GM19239 (cell line): ENCODE measurements around the gene ZFPM1.

Source experiments
- DNase-seq: peaks from one replicate; pipeline ENCODE4 v3.0.0; 2011; ENCODE audit warnings: low spot score; ENCODE audit not compliant: insufficient read length
- FAIRE-seq: peaks from 2 replicates; lab custom pipeline; 2011; peaks lifted over from hg19 to GRCh38; lab: Jason Lieb, UNC

The ZFPM1 gene

GRCh38 chr16:88533381-88533917, 80.4 kb downstream of the ZFPM1 start:
- DNase-seq (no peak), FAIRE-seq (no peak)

DNA sequence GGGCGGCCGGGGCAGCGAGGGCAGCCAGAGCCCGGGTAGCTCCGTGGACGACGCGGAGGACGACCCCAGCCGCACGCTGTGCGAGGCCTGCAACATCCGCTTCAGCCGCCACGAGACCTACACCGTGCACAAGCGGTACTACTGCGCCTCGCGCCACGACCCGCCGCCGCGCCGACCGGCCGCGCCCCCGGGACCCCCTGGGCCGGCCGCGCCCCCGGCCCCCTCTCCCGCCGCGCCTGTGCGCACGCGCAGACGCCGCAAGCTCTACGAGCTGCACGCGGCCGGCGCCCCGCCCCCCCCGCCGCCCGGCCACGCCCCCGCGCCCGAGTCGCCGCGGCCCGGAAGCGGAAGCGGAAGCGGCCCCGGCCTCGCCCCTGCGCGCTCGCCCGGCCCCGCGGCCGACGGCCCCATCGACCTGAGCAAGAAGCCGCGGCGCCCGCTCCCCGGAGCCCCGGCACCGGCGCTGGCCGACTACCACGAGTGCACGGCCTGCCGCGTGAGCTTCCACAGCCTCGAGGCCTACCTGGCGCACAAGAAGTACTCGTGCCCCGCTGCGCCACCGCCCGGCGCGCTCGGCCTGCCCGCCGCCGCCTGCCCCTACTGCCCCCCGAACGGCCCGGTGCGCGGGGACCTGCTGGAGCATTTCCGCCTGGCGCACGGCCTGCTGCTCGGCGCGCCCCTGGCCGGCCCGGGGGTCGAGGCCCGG, 81.0 kb downstream of the ZFPM1 start:
- DNase-seq (peak; percentile 100), FAIRE-seq (peak; percentile 63)

GRCh38 chr16:88534638-88535190, 81.6 kb downstream of the ZFPM1 start:
- FAIRE-seq = no peak
- peak; percentile 74 for DNase-seq

GRCh38 chr16:88535191-88535856, 82.2 kb downstream of the ZFPM1 start:
- DNase-seq (no peak), FAIRE-seq (no peak)

DNA sequence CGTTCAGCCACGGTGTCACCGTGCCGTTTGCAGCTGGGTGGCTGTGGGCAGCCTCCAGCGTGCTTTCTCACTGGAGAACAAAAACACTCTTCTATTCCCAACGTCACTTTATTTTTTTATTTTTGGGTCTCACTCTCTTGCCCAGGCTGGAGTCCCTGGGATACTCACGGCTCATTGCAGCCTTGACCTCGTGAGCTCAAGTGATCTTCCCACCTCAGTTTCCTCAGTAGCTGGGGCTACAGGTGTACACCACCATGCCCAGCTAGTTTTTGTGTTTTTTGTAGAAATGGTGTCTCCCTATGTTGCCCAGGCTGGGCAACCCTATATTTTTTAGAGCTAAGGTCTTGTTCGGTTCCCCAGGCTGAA, 82.8 kb downstream of the ZFPM1 start:
- FAIRE-seq (no peak), DNase-seq (no peak)

GRCh38 chr16:88536510-88536909, 83.4 kb downstream of the ZFPM1 start:
- no peak for DNase-seq
- no peak for FAIRE-seq

GRCh38 chr16:88536971-88537751, 84.1 kb downstream of the ZFPM1 start:
- no peak for DNase-seq
- FAIRE-seq = no peak

DNA sequence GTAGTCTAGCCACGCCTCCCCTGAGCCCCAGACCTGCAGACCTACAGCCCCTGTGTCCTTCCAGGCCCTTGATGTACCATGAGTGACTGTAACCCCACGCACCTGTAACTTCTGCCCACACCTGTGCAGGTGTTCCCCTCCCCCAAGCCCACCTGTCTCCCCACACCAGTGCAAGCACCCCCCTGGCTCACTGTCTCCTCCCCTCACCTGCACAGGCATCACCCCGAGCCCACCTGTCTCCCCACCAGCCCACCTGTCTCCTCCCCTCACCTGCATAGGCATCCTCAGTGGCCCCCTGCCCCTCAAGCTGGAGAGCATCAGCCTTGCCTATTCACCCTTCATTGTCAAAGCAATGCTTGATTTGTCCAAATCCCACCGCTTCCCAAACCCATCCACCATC, 84.8 kb downstream of the ZFPM1 start:
- DNase-seq = no peak
- FAIRE-seq = no peak

GRCh38 chr16:88538366-88539060, 85.4 kb downstream of the ZFPM1 start:
- FAIRE-seq (no peak), DNase-seq (no peak)

DNA sequence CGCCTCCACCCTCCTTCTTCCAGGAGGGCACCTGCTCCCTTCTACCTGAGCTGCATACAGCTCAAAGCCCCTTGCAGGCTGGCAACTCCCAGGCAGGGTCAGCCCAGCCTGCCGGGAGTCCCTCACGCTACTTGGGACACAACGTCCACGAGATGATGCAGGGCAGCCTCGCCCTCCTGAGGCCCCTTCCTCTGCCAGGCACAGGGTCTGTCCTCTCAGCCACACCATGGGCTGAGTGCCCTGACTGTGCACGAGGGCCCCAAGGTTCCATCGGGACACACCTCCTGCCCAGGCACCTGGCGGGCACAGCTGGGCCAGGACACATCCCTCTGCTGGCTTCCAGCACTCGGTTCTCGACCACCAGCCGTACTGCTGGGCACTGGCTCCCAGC, 86.2 kb downstream of the ZFPM1 start:
- no peak for DNase-seq
- no peak for FAIRE-seq

- DNase-seq (no peak), FAIRE-seq (no peak)
Observed at GRCh38 chr16:88539652-88540345, 86.7 kb downstream of the ZFPM1 start.

GRCh38 chr16:88540346-88540977, 87.4 kb downstream of the ZFPM1 start:
- no peak for FAIRE-seq

DNA sequence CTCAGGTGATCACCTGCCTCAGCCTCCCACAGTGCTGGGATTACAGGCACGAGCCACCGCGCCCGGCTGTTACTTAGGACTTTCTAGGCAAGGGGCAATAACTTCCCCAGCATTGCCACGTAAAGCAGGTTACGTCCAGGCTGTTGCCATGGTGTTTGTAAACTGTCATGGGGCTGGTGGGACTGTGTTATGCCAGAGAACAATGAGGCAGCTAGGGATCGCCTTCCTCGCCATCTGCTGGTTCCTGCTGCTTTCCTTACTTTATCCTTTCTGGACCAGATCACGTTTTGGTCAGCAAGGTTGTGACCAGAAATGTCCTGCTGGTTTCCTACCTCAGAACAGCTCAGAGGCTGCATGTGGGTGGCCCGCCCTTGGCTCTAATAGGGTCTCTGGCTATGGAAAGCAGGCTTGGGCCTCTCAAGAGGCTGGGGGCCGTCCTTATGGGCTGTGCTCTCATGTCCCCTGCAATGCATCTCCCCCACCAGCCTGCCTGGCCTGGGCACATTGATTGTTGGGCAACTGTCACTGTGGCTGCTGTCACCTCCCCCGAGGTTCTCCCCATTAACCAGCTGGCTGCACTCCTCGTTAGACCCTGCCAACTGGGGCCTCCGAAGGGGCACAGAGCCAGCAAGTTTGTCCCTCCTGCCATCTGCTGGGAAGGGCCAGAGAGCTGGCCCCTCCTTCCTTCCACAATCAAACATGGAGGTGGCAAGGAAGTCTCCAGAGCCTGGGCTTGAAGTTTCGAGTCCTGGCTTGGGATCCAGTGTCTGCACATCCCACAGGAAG, 88.9 kb downstream of the ZFPM1 start:
- DNase-seq (no peak), FAIRE-seq (no peak)

More at GRCh38 chr16:88540346-88540977, 87.4 kb downstream of the ZFPM1 start:
- DNase-seq = no peak

GRCh38 chr16:88543230-88543813, 90.2 kb downstream of the ZFPM1 start:
- FAIRE-seq (no peak), DNase-seq (no peak)

DNA sequence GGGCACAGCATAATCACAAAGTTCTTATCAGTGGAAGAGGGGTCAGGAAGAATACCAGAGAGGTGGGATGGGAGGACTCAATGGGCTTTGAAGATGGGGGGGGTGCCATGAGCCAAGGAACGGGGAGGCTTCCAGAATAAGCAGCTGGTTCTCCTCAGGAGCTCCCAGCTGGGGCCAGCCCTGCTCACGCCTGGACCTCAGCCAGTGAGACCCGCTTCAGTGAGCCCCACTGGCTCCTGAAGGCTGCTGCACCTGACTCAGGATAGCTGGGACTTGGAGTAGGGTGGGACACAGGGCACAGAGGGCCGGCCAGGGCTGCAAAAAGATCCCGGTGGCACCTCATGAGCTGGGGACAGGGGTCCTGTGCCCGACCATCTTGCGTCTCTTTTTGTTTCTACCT, 92.7 kb downstream of the ZFPM1 start:
- DNase-seq (no peak), FAIRE-seq (no peak)

- DNase-seq (no peak), FAIRE-seq (no peak)
Observed at GRCh38 chr16:88548131-88548874, 95.2 kb downstream of the ZFPM1 start.

DNA sequence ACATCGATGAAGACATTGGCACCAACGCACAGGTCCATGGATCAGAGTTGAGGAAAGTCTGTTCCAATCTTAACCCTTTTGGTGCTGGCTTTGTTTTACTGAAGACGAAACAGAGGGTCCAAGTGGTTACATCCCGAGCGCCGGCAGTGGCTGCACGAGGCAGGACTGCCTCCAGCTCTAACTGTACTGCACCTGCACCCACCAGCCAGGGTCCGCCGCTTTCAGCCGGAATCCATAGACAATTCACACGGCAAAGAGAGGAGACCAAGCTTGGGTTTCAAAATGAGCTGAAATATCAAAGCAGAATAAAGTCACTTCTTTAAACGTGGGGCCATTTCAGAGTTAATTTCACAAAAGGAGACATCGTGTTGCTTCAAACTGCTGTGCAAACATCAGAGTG, 95.9 kb downstream of the ZFPM1 start:
- DNase-seq = no peak
- FAIRE-seq = no peak
